Raji (cell line): ENCODE results near the gene GVQW3.

ENCODE experiments used
- POLR2A ChIP-seq: IDR thresholded peaks from 2 replicates; pipeline ENCODE4 v1.6.1; 2011; ENCODE audit warnings: low read depth, low read length, control low read depth; ENCODE audit not compliant: insufficient read depth

Gene GVQW3

DNA sequence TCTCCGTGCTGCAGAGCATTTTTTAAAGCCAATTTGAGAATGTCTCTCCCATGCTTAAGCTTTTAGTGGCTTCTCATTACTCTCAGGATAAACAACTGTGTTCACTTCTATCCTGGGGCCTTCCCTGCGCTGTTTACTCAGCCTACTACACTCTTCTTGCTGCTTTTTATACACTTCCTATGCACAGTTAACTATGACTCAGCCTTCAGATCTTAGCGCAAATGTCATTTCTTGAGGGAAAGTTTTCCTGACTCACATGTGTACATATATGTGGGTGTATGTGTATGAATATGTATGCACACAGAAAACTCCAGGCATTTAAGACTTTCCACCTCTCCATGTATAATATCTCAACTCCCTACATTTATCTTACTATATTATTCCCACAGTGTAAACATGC, 10.0 kb upstream of the GVQW3 start:
- TF ChIP-seq POLR2A = no peak

- TF ChIP-seq POLR2A = no peak
These were observed 4.2 kb upstream of the GVQW3 start for GRCh38 chr11:76376746-76377558.

GRCh38 chr11:76379807-76380158, 1.3 kb upstream of the GVQW3 start:
- TF ChIP-seq POLR2A = no peak

GRCh38 chr11:76380159-76380976, 755 bp upstream of the GVQW3 start:
- no peak for TF ChIP-seq POLR2A

- TF ChIP-seq POLR2A = no peak
These were observed 1.1 kb downstream of the GVQW3 start for GRCh38 chr11:76382209-76382608.

- no peak for TF ChIP-seq POLR2A
These were observed 4.8 kb downstream of the GVQW3 start for GRCh38 chr11:76385903-76386302.

- no peak for TF ChIP-seq POLR2A
These were observed 7.3 kb downstream of the GVQW3 start for GRCh38 chr11:76388408-76388807.

GRCh38 chr11:76391021-76391420, 9.9 kb downstream of the GVQW3 start:
- TF ChIP-seq POLR2A = no peak

- no peak for TF ChIP-seq POLR2A
These were observed 10.8 kb downstream of the GVQW3 start for GRCh38 chr11:76391811-76392475.

- no peak for TF ChIP-seq POLR2A
These were observed 11.7 kb downstream of the GVQW3 start for GRCh38 chr11:76392870-76393269.

DNA sequence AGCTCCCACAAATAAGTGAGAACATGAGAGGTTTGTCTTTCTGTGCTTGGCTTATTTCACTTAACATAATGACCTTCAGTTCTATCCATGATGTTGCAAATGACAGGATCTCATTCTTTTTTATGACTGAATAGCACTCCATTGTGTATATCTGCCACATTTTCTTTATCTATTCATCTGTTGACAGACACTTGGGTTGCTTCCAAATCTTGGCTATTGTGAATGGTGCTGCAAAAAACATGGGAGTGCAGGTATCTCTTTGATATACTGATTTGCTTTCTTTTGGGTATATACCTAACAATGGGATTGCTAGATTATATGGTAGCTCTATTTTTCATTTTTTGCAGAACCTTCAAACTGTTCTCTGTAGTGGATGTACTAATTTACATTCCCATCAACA, 13.3 kb downstream of the GVQW3 start:
- TF ChIP-seq POLR2A = no peak

- no peak for TF ChIP-seq POLR2A
These were observed 14.2 kb downstream of the GVQW3 start for GRCh38 chr11:76395296-76395695.

DNA sequence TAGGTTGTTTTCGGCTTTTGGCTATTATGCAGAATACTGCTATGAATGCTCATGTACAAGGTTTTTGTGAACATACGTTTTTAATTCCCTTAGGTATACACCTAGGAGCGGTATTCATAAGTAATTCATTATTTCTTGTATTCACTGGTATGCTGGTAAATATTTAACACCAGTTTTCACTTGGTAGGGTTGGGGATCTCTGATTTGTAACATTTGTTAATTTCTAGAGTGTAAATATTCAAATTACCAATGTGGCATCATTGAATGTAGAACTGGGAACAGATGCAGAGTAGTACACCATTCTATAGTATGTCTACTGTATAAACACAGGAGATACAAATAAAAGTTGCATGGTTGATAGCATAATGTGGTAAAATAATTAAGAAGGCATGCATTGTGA, 16.3 kb downstream of the GVQW3 start:
- TF ChIP-seq POLR2A = no peak

GRCh38 chr11:76400967-76401366, 19.8 kb downstream of the GVQW3 start:
- no peak for TF ChIP-seq POLR2A

GRCh38 chr11:76406359-76406758, 25.2 kb downstream of the GVQW3 start:
- TF ChIP-seq POLR2A = no peak
